T47D (cell line): ENCODE measurements around the gene KMO.
A peak's percentile ranks its signal among the peaks of the same experiment; 100 is the strongest.

ENCODE experiments used
- DNase-seq, 2 experiments: peaks; one replicate each; pipeline versions ENCODE4 v3.0.0 to v3.0.0-alpha.2; 2011 to 2012; ENCODE audit warnings: low read depth in 1 of 2, low spot score in 1 of 2
- JUND ChIP-seq: IDR thresholded peaks from 2 replicates; pipeline ENCODE4 v1.6.1; 2012; ENCODE audit warnings: low read depth
- in situ Hi-C: cut with HindIII; loops from 2 replicates; pipeline ENCODE4 v1.10.0; 2016; ENCODE audit warnings: low sequenced_read_pairs, low pct_unique_long_range_greater_than_20kb

Gene KMO

GRCh38 chr1:241520080-241520465, 12.1 kb upstream of the KMO start:
- in situ Hi-C loops: no loop called here
- TF ChIP-seq JUND: no peak

DNA sequence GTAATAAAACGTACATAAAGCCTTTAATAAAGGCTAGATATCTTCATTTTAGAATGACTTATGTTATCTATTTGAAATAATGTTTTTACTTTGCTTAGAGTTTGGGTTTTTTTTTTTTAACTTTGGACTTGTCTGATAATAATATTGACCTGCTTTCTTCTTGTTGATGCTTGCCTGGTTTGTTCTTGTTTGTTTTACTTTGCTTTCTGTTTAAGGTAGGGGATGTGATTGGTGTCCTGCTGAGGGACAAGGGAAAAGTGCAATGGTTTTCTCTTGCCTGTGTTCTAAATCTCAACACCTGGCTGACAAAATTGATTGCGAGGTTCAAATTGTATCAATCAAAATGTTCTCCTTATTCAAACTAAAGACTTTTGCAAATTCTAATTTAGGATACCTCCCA, 10.5 kb upstream of the KMO start:
- no peak for DNase-seq
- TF ChIP-seq JUND: no peak
- in situ Hi-C loops: no loop called here

More at GRCh38 chr1:241520080-241520465, 12.1 kb upstream of the KMO start:
- DNase-seq: no peak

DNA sequence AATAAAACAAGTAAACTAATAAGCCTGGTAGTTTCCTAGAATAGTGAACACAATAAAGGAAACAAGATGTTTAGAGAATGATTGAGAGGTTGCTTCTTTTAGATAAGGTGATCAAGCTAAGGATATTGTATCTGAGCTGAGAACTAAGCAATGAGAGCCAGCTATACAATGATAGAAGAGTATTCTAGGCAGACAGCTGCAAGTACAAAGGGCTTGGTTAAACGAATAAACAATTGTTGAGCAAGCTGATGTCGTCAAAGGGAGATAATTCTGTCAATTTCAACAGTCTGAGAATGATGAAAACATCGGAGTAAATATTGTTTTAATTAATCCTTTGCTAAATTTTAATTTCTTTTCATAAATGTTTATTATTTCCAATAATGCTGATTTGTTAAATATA, 7.2 kb upstream of the KMO start:
- no peak for DNase-seq
- no peak for TF ChIP-seq JUND
- in situ Hi-C loops: no loop called here

- in situ Hi-C loops: no loop called here
- no peak for TF ChIP-seq JUND
- no peak for DNase-seq
Observed at GRCh38 chr1:241527146-241527545, 5.0 kb upstream of the KMO start.

GRCh38 chr1:241531195-241532161, 700 bp upstream of the KMO start:
- TF ChIP-seq JUND: no peak
- DNase-seq: peak; percentile 10 to 82
- in situ Hi-C loops: no loop called here

- no peak for TF ChIP-seq JUND
- in situ Hi-C loops: no loop called here
- DNase-seq: peak in 1 of 2 experiments; percentile 62
Observed at GRCh38 chr1:241532864-241533263, 686 bp downstream of the KMO start.

GRCh38 chr1:241533326-241534115, 1.3 kb downstream of the KMO start:
- peak in 1 of 2 experiments; percentile 84 for DNase-seq
- no peak for TF ChIP-seq JUND
- in situ Hi-C loops: no loop called here

- no peak for TF ChIP-seq JUND
- in situ Hi-C loops: no loop called here
- no peak for DNase-seq
Observed at GRCh38 chr1:241536304-241536703, 4.1 kb downstream of the KMO start.

GRCh38 chr1:241536969-241537368, 4.8 kb downstream of the KMO start:
- in situ Hi-C loops: no loop called here
- no peak for DNase-seq
- no peak for TF ChIP-seq JUND

DNA sequence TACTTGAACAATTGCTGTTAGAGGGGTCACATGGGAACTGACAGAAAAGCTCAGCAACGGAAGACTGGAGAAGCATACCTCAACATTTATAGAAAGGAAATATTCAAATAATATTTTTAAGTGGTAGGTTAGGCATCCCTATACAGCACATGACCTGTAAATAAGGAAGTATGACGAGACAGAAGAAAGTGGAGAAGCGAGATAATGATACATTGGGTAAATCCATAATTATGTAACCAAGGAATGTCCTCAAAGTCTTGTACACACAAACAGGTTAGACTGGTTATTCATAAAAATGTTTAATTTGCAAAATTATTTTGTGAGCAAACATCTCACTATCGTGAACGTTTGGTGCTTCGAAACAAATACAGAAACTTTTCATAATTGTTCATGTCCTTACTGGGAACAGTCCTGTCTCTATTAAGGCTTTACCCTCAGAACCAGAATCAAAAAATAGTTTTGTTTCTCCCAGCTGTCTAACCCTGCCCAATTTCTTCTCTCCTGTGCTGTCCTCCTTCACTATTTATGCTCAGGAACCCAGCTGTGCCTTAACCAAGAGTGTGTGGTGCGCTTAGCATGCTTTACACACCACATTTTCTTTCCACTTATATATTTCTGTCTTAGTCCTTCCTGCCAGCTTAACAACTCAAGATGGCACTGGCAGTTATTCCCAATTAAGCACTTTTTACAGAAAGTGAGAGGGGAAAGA, 10.2 kb downstream of the KMO start:
- in situ Hi-C loops: no loop called here
- peak; percentile 69; the same call in 1 of the 2 replicates for TF ChIP-seq JUND

GRCh38 chr1:241548008-241548407, 15.8 kb downstream of the KMO start:
- no peak for DNase-seq
- no peak for TF ChIP-seq JUND
- in situ Hi-C loops: no loop called here

More for the DNA sequence above, 10.2 kb downstream of the KMO start:
- DNase-seq: peak; percentile 5 to 82

GRCh38 chr1:241550318-241550717, 18.1 kb downstream of the KMO start:
- in situ Hi-C loops: no loop called here
- DNase-seq: no peak
- TF ChIP-seq JUND: no peak
